ENCODE results near the gene GPC5.

GPC5 gene

GRCh38 chr13:91482427-91482826, 84.0 kb downstream of the GPC5 start:
- DNase-seq (ENCODE audit: low read depth in 2 of 2) = no peak
- no peak overlapping the region for H3K4me3 ChIP-seq (replicated peaks in 1 of 2; ENCODE audit: low read depth in 2 of 2, low read length in 2 of 2)
- TF ChIP-seq CTCF (IDR thresholded peaks at IDR 0.05; ENCODE audit: low read depth, low read length) = no peak

- TF ChIP-seq CTCF (IDR thresholded peaks at IDR 0.05; ENCODE audit: low read depth, low read length) = no peak
- H3K4me3 ChIP-seq (replicated peaks in 1 of 2; ENCODE audit: low read depth in 2 of 2, low read length in 2 of 2) = no peak overlapping the region
- DNase-seq (ENCODE audit: low read depth in 2 of 2) = no peak
These were observed 93.6 kb downstream of the GPC5 start for GRCh38 chr13:91491980-91492379.

GRCh38 chr13:91493442-91493841, 95.0 kb downstream of the GPC5 start:
- DNase-seq (ENCODE audit: low read depth in 2 of 2) = no peak

GRCh38 chr13:91498298-91498697, 99.9 kb downstream of the GPC5 start:
- no peak for TF ChIP-seq CTCF (IDR thresholded peaks at IDR 0.05; ENCODE audit: low read depth, low read length)
- no peak for DNase-seq (ENCODE audit: low read depth in 2 of 2)
- H3K4me3 ChIP-seq (replicated peaks in 1 of 2; ENCODE audit: low read depth in 2 of 2, low read length in 2 of 2) = no peak overlapping the region

More at GRCh38 chr13:91493442-91493841, 95.0 kb downstream of the GPC5 start:
- no peak overlapping the region for H3K4me3 ChIP-seq (replicated peaks in 1 of 2; ENCODE audit: low read depth in 2 of 2, low read length in 2 of 2)
- no peak for TF ChIP-seq CTCF (IDR thresholded peaks at IDR 0.05; ENCODE audit: low read depth, low read length)

GRCh38 chr13:91504216-91504615, 105.8 kb downstream of the GPC5 start:
- TF ChIP-seq CTCF (IDR thresholded peaks at IDR 0.05; ENCODE audit: low read depth, low read length) = no peak
- no peak overlapping the region for H3K4me3 ChIP-seq (replicated peaks in 1 of 2; ENCODE audit: low read depth in 2 of 2, low read length in 2 of 2)
- no peak for DNase-seq (ENCODE audit: low read depth in 2 of 2)

- no peak overlapping the region for H3K4me3 ChIP-seq (replicated peaks in 1 of 2; ENCODE audit: low read depth in 2 of 2, low read length in 2 of 2)
- no peak for TF ChIP-seq CTCF (IDR thresholded peaks at IDR 0.05; ENCODE audit: low read depth, low read length)
- DNase-seq (ENCODE audit: low read depth in 2 of 2) = no peak
These were observed 108.3 kb downstream of the GPC5 start for GRCh38 chr13:91506759-91507158.

- no peak for DNase-seq (ENCODE audit: low read depth in 2 of 2)
- TF ChIP-seq CTCF (IDR thresholded peaks at IDR 0.05; ENCODE audit: low read depth, low read length) = no peak
These were observed 111.6 kb downstream of the GPC5 start for GRCh38 chr13:91510058-91510457.

More at GRCh38 chr13:91510058-91510457, 111.6 kb downstream of the GPC5 start:
- H3K4me3 ChIP-seq (replicated peaks in 1 of 2; ENCODE audit: low read depth in 2 of 2, low read length in 2 of 2) = no peak overlapping the region

Data from cardiac fibroblast (primary cell).